Muscle layer of colon (tissue), 2 donors: Measurements from ENCODE around the gene ACSL3.

Experiments
- H3K27ac ChIP-seq: one replicate; pipeline ENCODE4 v1.7.0; 2013; ENCODE audit warnings: low read depth, mild to moderate bottlenecking, low read length, moderate library complexity
- H3K27me3 ChIP-seq, 2 donors: one replicate each; pipeline ENCODE4 v1.7.0; 2013; ENCODE audit warnings: low read length in 2 of 2, mild to moderate bottlenecking in 2 of 2; ENCODE audit not compliant: insufficient read depth in 2 of 2, control insufficient read depth in 1 of 2
- H3K36me3 ChIP-seq: one replicate; pipeline ENCODE4 v1.7.0; 2013; ENCODE audit warnings: mild to moderate bottlenecking, low read length; ENCODE audit not compliant: insufficient read depth
- H3K4me1 ChIP-seq: one replicate; pipeline ENCODE4 v1.7.0; 2013; ENCODE audit warnings: mild to moderate bottlenecking, low read length; ENCODE audit not compliant: insufficient read depth
- H3K4me3 ChIP-seq, 2 donors: one replicate each; pipeline ENCODE4 v1.7.0; 2013; ENCODE audit warnings: low read length in 2 of 2, low read depth in 1 of 2, mild to moderate bottlenecking in 1 of 2, moderate library complexity in 1 of 2
- H3K9ac ChIP-seq: one replicate; pipeline ENCODE4 v1.7.0; 2013; ENCODE audit warnings: low read length
- H3K9me3 ChIP-seq: one replicate; pipeline ENCODE4 v1.7.0; 2013; ENCODE audit warnings: mild to moderate bottlenecking, low read length
- donor health status: abdominal sarcoma.
- donor health status: Adenocarcinoma of cecum.

The ACSL3 gene

GRCh38 chr2:222949073-222949472, 88.2 kb downstream of the ACSL3 start:
- Histone ChIP-seq H3K9me3 (no peaks in the 10 kb centered on the region), H3K27ac (no peak overlapping the region), H3K4me1 (no peaks in the 10 kb centered on the region), H3K9ac (no peak overlapping the region), H3K36me3 (no peaks in the 10 kb centered on the region), H3K27me3 (no peaks in the 10 kb centered on the region), H3K4me3 (no peak overlapping the region)

GRCh38 chr2:222949690-222950323, 89.0 kb downstream of the ACSL3 start:
- no peak overlapping the region for H3K4me3 ChIP-seq
- no peak overlapping the region for H3K9ac ChIP-seq
- H3K27ac ChIP-seq = no peak overlapping the region
- H3K9me3 ChIP-seq = no peaks in the 10 kb centered on the region
- no peaks in the 10 kb centered on the region for H3K36me3 ChIP-seq
- H3K4me1 ChIP-seq = no peaks in the 10 kb centered on the region
- H3K27me3 ChIP-seq = no peaks in the 10 kb centered on the region

GRCh38 chr2:222950638-222951285, 89.9 kb downstream of the ACSL3 start:
- Histone ChIP-seq H3K4me1 (no peaks in the 10 kb centered on the region), H3K4me3 (no peak overlapping the region), H3K27me3 (no peaks in the 10 kb centered on the region), H3K9me3 (no peaks in the 10 kb centered on the region), H3K27ac (no peak overlapping the region), H3K36me3 (no peaks in the 10 kb centered on the region), H3K9ac (no peak overlapping the region)

- Histone ChIP-seq H3K36me3 (no peaks in the 10 kb centered on the region), H3K4me3 (no peak overlapping the region), H3K4me1 (no peaks in the 10 kb centered on the region), H3K27ac (no peak overlapping the region), H3K9me3 (no peaks in the 10 kb centered on the region), H3K27me3 (no peaks in the 10 kb centered on the region), H3K9ac (no peak overlapping the region)
Observed at GRCh38 chr2:222952204-222952603, 91.4 kb downstream of the ACSL3 start.

- Histone ChIP-seq H3K9me3 (no peaks in the 10 kb centered on the region), H3K27me3 (no peaks in the 10 kb centered on the region), H3K4me3 (no peak overlapping the region), H3K36me3 (no peaks in the 10 kb centered on the region), H3K4me1 (no peaks in the 10 kb centered on the region), H3K9ac (no peak overlapping the region), H3K27ac (no peak overlapping the region)
Observed at GRCh38 chr2:222955008-222955407, 94.2 kb downstream of the ACSL3 start.

- Histone ChIP-seq H3K9ac (no peak overlapping the region), H3K27me3 (no peaks in the 10 kb centered on the region), H3K27ac (no peak overlapping the region), H3K36me3 (no peaks in the 10 kb centered on the region), H3K9me3 (no peaks in the 10 kb centered on the region), H3K4me3 (no peak overlapping the region), H3K4me1 (no peaks in the 10 kb centered on the region)
Observed at GRCh38 chr2:222959358-222959757, 98.5 kb downstream of the ACSL3 start.

GRCh38 chr2:222960126-222960525, 99.3 kb downstream of the ACSL3 start:
- no peaks in the 10 kb centered on the region for H3K27me3 ChIP-seq
- no peak overlapping the region for H3K9ac ChIP-seq
- H3K9me3 ChIP-seq = no peaks in the 10 kb centered on the region
- H3K4me1 ChIP-seq = no peaks in the 10 kb centered on the region
- no peak overlapping the region for H3K4me3 ChIP-seq
- H3K36me3 ChIP-seq = no peaks in the 10 kb centered on the region
- H3K27ac ChIP-seq = no peak overlapping the region

GRCh38 chr2:222963641-222964040, 102.8 kb downstream of the ACSL3 start:
- Histone ChIP-seq H3K27me3 (no peaks in the 10 kb centered on the region), H3K9ac (no peak overlapping the region), H3K4me3 (no peak overlapping the region), H3K27ac (no peak overlapping the region), H3K36me3 (no peaks in the 10 kb centered on the region), H3K4me1 (no peaks in the 10 kb centered on the region), H3K9me3 (no peaks in the 10 kb centered on the region)

- Histone ChIP-seq H3K4me3 (no peak overlapping the region), H3K36me3 (no peaks in the 10 kb centered on the region), H3K27ac (no peak overlapping the region), H3K9me3 (no peaks in the 10 kb centered on the region), H3K4me1 (no peaks in the 10 kb centered on the region), H3K27me3 (no peaks in the 10 kb centered on the region), H3K9ac (no peak overlapping the region)
Observed at GRCh38 chr2:222964376-222965031, 103.7 kb downstream of the ACSL3 start.

- H3K9ac ChIP-seq = no peak overlapping the region
- H3K4me1 ChIP-seq = no peaks in the 10 kb centered on the region
- H3K27me3 ChIP-seq = no peaks in the 10 kb centered on the region
- H3K9me3 ChIP-seq = no peaks in the 10 kb centered on the region
- H3K27ac ChIP-seq = no peak overlapping the region
- no peak overlapping the region for H3K4me3 ChIP-seq
- no peaks in the 10 kb centered on the region for H3K36me3 ChIP-seq
Observed at GRCh38 chr2:222965555-222965954, 104.7 kb downstream of the ACSL3 start.

GRCh38 chr2:222968550-222969155, 107.8 kb downstream of the ACSL3 start:
- Histone ChIP-seq H3K27ac (no peak overlapping the region), H3K27me3 (no peaks in the 10 kb centered on the region), H3K9ac (no peak overlapping the region), H3K9me3 (no peaks in the 10 kb centered on the region), H3K36me3 (no peaks in the 10 kb centered on the region), H3K4me3 (no peak overlapping the region), H3K4me1 (peaks cover 9% of the 10 kb centered on the region)
